Small intestine (tissue), 16 donors: ENCODE measurements around the gene ZNF608. TPM values are rescaled to one million over a fixed set of nuclear protein-coding genes. Genes with fewer than 3 reads are reported as not detected.

Experiments used
- DNase-seq, 2 donors: peaks; one replicate each; pipeline versions ENCODE4 v3.0.0 to v3.0.0-alpha.2; 2013
- FAIRE-seq: peaks from 2 replicates; lab custom pipeline; 2012; peaks lifted over from hg19 to GRCh38; lab: Jason Lieb, UNC
- H3K27ac ChIP-seq, 3 donors: one replicate each; pipeline ENCODE4 v1.5.1; 2013; ENCODE audit warnings: low read length in 2 of 3, mild to moderate bottlenecking in 2 of 3, control low read depth in 1 of 3, inconsistent platforms in 1 of 3, low read depth in 1 of 3, moderate library complexity in 1 of 3
- H3K27me3 ChIP-seq, 3 donors: one replicate each; pipeline ENCODE4 v1.6.1; 2013; ENCODE audit warnings: low read length in 3 of 3, inconsistent platforms in 1 of 3; ENCODE audit not compliant: control insufficient read depth in 3 of 3, insufficient read depth in 3 of 3
- H3K36me3 ChIP-seq, 3 donors: one replicate each; pipeline ENCODE4 v1.6.1; 2013; ENCODE audit warnings: low read length in 3 of 3, inconsistent platforms in 1 of 3, low read depth in 1 of 3, mild to moderate bottlenecking in 1 of 3, moderate library complexity in 1 of 3; ENCODE audit not compliant: control insufficient read depth in 3 of 3, insufficient read depth in 2 of 3
- H3K4me1 ChIP-seq, 3 donors: one replicate each; pipeline ENCODE4 v1.6.1; 2013; ENCODE audit warnings: low read length in 2 of 3, inconsistent platforms in 1 of 3, low read depth in 1 of 3, mild to moderate bottlenecking in 1 of 3, moderate library complexity in 1 of 3; ENCODE audit not compliant: control insufficient read depth in 3 of 3, insufficient read depth in 2 of 3
- H3K4me3 ChIP-seq, 3 donors: one replicate each; pipeline ENCODE4 v1.5.1; 2013; ENCODE audit warnings: low read length in 3 of 3, control low read depth in 1 of 3, inconsistent platforms in 1 of 3, low read depth in 1 of 3, mild to moderate bottlenecking in 1 of 3, moderate library complexity in 1 of 3
- H3K9me3 ChIP-seq, 2 donors: one replicate each; pipeline ENCODE4 v1.6.1; 2013; ENCODE audit warnings: low read depth in 1 of 2, low read length in 1 of 2; ENCODE audit not compliant: control insufficient read depth in 2 of 2, insufficient read depth in 1 of 2
- WGBS, 3 donors: extraction: QIAGEN DNeasy Blood & Tissue Kit; methylation state at CpG; one replicate each; pipeline ENCODE4 v1.1.7; 2013; 5-methylcytosine and 5-hydroxymethylcytosine counted together
- long read RNA-seq, 10 donors: transcript quantifications; one replicate each; lab custom pipeline, GENCODE V29; 2026
- polyA plus RNA-seq, 4 donors: library from polyadenylated mRNA; stranded (reverse) in 3 of 4; unstranded in 1 of 4; fragments of 200-250 nt in 3 of 4; fragments of 120-200 nt in 1 of 4; gene quantifications; one replicate each; pipeline versions ENCODE4 v1.2.1 to v1.2.3, GENCODE V29; 2013
- donor health status: healthy with polysubstance abuse.
- donor health status: control.
- donor health status: control.
- donor health status: Bipolar disorder and iron deficiency.
- donor health status: healthy.

ZNF608 gene
- polyA plus RNA-seq, result 10 to 100 TPM in 3 of 4 donors, 1 to 10 TPM in 1; 5.7 to 47.1 (median 12.7) TPM
- long read RNA-seq, donor 1, partial matches to known transcripts, result 21 of 24 reads
- long read RNA-seq, donor 1, other reads (novel, unspliced or antisense), result 0 of 24 reads
- long read RNA-seq, donor 2, result 0 reads
- long read RNA-seq, donor 3, partial matches to known transcripts, result 5 of 7 reads
- long read RNA-seq, donor 3, other reads (novel, unspliced or antisense), result 0 of 7 reads
- long read RNA-seq, donor 4, result 0 reads
- long read RNA-seq, donor 5, result 0 reads
- long read RNA-seq, donor 6, partial matches to known transcripts, result 6 of 7 reads
- long read RNA-seq, donor 6, other reads (novel, unspliced or antisense), result 0 of 7 reads
- long read RNA-seq, donor 7, partial matches to known transcripts, result 6 of 9 reads
- long read RNA-seq, donor 7, other reads (novel, unspliced or antisense), result 0 of 9 reads
- long read RNA-seq, donor 8, result 0 reads
- long read RNA-seq, donor 9, full-length matches to known transcripts, result 3 of 3 reads
- long read RNA-seq, donor 9, partial matches to known transcripts, result 0 of 3 reads
- long read RNA-seq, donor 9, other reads (novel, unspliced or antisense), result 0 of 3 reads
- long read RNA-seq, donor 10, partial matches to known transcripts, result 35 of 35 reads
- long read RNA-seq, donor 10, other reads (novel, unspliced or antisense), result 0 of 35 reads

GRCh38 chr5:124745928-124746915 is at the start of gene ZNF608:
Gene ZNF608 (minus strand): TSS chr5:124746639. CDS start chr5:124744989, 1,650 bp downstream.
- no peak for FAIRE-seq
- no peaks in the 10 kb centered on the region for H3K9me3 ChIP-seq
- H3K4me3 ChIP-seq, result peak within 1 kb of the TSS; percentile 46 to 86 (median 60)
- H3K36me3 ChIP-seq, result peaks cover 0 to 6% (median 0%) of the 10 kb centered on the region in 3 donors
- H3K27me3 ChIP-seq, result no peaks in the 10 kb centered on the region
- H3K4me1 ChIP-seq, result peaks cover 0 to 19% (median 5%) of the 10 kb centered on the region in 3 donors
- peak within 1 kb of the TSS; percentile 67 to 96 (median 90) for H3K27ac ChIP-seq
- DNase-seq, result peak; percentile 59 to 73
- WGBS, 3 donors, result 2 to 8% (median 3%) methylated on average over 18 of the region's 18 CpGs

GRCh38 chr5:124795829-124796228 is 49.4 kb upstream of the ZNF608 start:
- Histone ChIP-seq H3K27ac (no peak overlapping the region), H3K4me3 (no peak overlapping the region), H3K36me3 (no peaks in the 10 kb centered on the region), H3K4me1 (peaks cover 0 to 12% (median 0%) of the 10 kb centered on the region in 3 donors), H3K9me3 (peaks cover 0 to 7% of the 10 kb centered on the region in 2 donors), H3K27me3 (no peaks in the 10 kb centered on the region)
- no peak for DNase-seq
- WGBS, 3 donors, result 69 to 74% (median 73%) methylated on average over 4 of the region's 4 CpGs
- no peak for FAIRE-seq

- Histone ChIP-seq H3K4me3 (no peak overlapping the region), H3K27me3 (no peaks in the 10 kb centered on the region), H3K27ac (peak overlapping the region; percentile 41 to 88 (median 60)), H3K9me3 (peaks cover 0 to 3% of the 10 kb centered on the region in 2 donors), H3K36me3 (no peaks in the 10 kb centered on the region), H3K4me1 (peaks cover 0 to 24% (median 4%) of the 10 kb centered on the region in 3 donors)
- WGBS, 3 donors, result 7 to 46% (median 24%) methylated on average over 7 of the region's 7 CpGs
- FAIRE-seq, result peak; percentile 74
- DNase-seq, result peak; percentile 92 to 96
These were observed 44.7 kb upstream of the ZNF608 start for GRCh38 chr5:124790895-124791732.

- WGBS, 3 donors, result 25 to 77% (median 34%) methylated on average over 3 of the region's 3 CpGs
These were observed 44.0 kb upstream of the ZNF608 start for GRCh38 chr5:124790301-124790894.

GRCh38 chr5:124789104-124789605 is 42.7 kb upstream of the ZNF608 start:
- no peak overlapping the region for H3K27ac ChIP-seq
- peaks cover 0 to 3% of the 10 kb centered on the region in 2 donors for H3K9me3 ChIP-seq
- no peaks in the 10 kb centered on the region for H3K27me3 ChIP-seq
- 76 to 81% (median 79%) methylated on average over 4 of the region's 4 CpGs for WGBS, 3 donors
- DNase-seq, result peak in 1 of 2 donors; percentile 25
- H3K4me1 ChIP-seq, result peaks cover 0 to 24% (median 4%) of the 10 kb centered on the region in 3 donors
- FAIRE-seq, result no peak
- H3K36me3 ChIP-seq, result no peaks in the 10 kb centered on the region
- no peak overlapping the region for H3K4me3 ChIP-seq

More at GRCh38 chr5:124790301-124790894, 44.0 kb upstream of the ZNF608 start:
- Histone ChIP-seq H3K27ac (peak overlapping the region; percentile 41 to 88 (median 60)), H3K4me1 (peaks cover 0 to 24% (median 4%) of the 10 kb centered on the region in 3 donors), H3K4me3 (no peak overlapping the region), H3K27me3 (no peaks in the 10 kb centered on the region), H3K36me3 (no peaks in the 10 kb centered on the region), H3K9me3 (peaks cover 0 to 3% of the 10 kb centered on the region in 2 donors)
- FAIRE-seq, result no peak
- DNase-seq, result peak; percentile 54 to 62

- Histone ChIP-seq H3K36me3 (no peaks in the 10 kb centered on the region), H3K27ac (no peak overlapping the region)
These were observed 37.4 kb upstream of the ZNF608 start for GRCh38 chr5:124783794-124784193.

GRCh38 chr5:124783285-124783684 is 36.8 kb upstream of the ZNF608 start:
- Histone ChIP-seq H3K27me3 (no peaks in the 10 kb centered on the region), H3K4me3 (no peak overlapping the region), H3K36me3 (no peaks in the 10 kb centered on the region), H3K27ac (no peak overlapping the region), H3K4me1 (no peaks in the 10 kb centered on the region), H3K9me3 (peaks cover 0 to 5% of the 10 kb centered on the region in 2 donors)
- DNase-seq, result no peak
- FAIRE-seq, result no peak
- WGBS, 3 donors, result 87 to 100% (median 90%) methylated on average over 3 of the region's 3 CpGs

More at GRCh38 chr5:124783794-124784193, 37.4 kb upstream of the ZNF608 start:
- H3K27me3 ChIP-seq, result no peaks in the 10 kb centered on the region
- no peak for DNase-seq
- 89 to 98% (median 90%) methylated on average over 2 of the region's 2 CpGs for WGBS, 3 donors
- H3K4me3 ChIP-seq, result no peak overlapping the region
- no peak for FAIRE-seq
- H3K4me1 ChIP-seq, result no peaks in the 10 kb centered on the region
- peaks cover 0 to 5% of the 10 kb centered on the region in 2 donors for H3K9me3 ChIP-seq
